ENCODE measurements around the gene EVA1C. TPM values are rescaled to one million over a fixed set of nuclear protein-coding genes. Genes with fewer than 3 reads are reported as not detected.

The EVA1C gene
- polyA plus RNA-seq, 1 donor from 2014 or later: 2.1 TPM

DNA sequence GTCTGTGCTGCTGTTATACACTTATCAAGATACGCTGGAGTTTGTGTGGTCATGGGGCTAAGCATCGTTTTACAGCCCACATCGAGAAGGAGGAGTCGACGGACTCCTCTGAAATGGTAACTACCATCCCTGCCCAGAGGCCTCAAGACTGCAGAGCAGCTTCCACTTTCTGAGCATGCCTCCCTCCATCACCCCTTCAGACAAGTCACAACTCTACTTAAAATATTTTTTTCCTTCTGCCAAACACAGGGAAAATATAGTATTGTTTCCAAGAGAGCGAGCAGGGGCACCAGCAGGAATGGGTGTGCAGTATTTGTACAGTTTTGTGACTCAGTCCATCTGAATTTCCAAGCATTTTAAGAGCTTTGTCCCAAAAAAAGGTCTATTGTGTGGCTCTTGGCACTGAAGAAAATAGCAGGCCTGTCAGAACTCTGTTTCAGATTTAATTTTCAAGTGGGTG lies 14.1 kb downstream of the EVA1C start:
- H3K79me2 ChIP-seq (replicated peaks; ENCODE audit: insufficient read depth, low read length): no peaks in the 10 kb centered on the region
- H3K27me3 ChIP-seq (ENCODE audit: insufficient read depth, low read depth, low read length): no peaks in the 10 kb centered on the region
- no peak overlapping the region for H3K27ac ChIP-seq (ENCODE audit: low read length)
- no peak overlapping the region for H3K4me2 ChIP-seq (ENCODE audit: low read length)
- no peaks in the 10 kb centered on the region for H3K36me3 ChIP-seq (ENCODE audit: insufficient read depth, low read length)
- no peaks in the 10 kb centered on the region for H3K9me2 ChIP-seq (ENCODE audit: insufficient read depth, low read length)
- H3K9ac ChIP-seq (ENCODE audit: low read length): no peak overlapping the region
- H4K20me1 ChIP-seq (ENCODE audit: insufficient read depth): no peaks in the 10 kb centered on the region
- no peak overlapping the region for H2AFZ ChIP-seq (ENCODE audit: low read depth, low read length)
- TF ChIP-seq TAF1 (IDR thresholded peaks at IDR 0.05; ENCODE audit: low read depth) (no peak), RAD21 (conservative IDR thresholded peaks at IDR 0.05) (no peak), REST (IDR thresholded peaks at IDR 0.05; ENCODE audit: borderline replicate concordance) (no peak), MXI1 (conservative IDR thresholded peaks at IDR 0.05; ENCODE audit: poor library complexity, severe bottlenecking) (no peak), EP300 (conservative IDR thresholded peaks at IDR 0.05; ENCODE audit: poor library complexity, severe bottlenecking) (no peak), SMC3 (conservative IDR thresholded peaks at IDR 0.05; ENCODE audit: poor library complexity) (no peak), POLR2AphosphoS5 (IDR thresholded peaks at IDR 0.05) (no peak), EZH2 (IDR thresholded peaks at IDR 0.05; ENCODE audit: borderline replicate concordance, insufficient read depth, low read length, poor library complexity, severe bottlenecking) (no peak)
- TF ChIP-seq, protein P1, sequence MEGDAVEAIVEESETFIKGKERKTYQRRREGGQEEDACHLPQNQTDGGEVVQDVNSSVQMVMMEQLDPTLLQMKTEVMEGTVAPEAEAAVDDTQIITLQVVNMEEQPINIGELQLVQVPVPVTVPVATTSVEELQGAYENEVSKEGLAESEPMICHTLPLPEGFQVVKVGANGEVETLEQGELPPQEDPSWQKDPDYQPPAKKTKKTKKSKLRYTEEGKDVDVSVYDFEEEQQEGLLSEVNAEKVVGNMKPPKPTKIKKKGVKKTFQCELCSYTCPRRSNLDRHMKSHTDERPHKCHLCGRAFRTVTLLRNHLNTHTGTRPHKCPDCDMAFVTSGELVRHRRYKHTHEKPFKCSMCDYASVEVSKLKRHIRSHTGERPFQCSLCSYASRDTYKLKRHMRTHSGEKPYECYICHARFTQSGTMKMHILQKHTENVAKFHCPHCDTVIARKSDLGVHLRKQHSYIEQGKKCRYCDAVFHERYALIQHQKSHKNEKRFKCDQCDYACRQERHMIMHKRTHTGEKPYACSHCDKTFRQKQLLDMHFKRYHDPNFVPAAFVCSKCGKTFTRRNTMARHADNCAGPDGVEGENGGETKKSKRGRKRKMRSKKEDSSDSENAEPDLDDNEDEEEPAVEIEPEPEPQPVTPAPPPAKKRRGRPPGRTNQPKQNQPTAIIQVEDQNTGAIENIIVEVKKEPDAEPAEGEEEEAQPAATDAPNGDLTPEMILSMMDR (IDR thresholded peaks at IDR 0.05; ENCODE audit: poor library complexity, severe bottlenecking): no peak
- peaks cover 5% of the 10 kb centered on the region for H3K9me3 ChIP-seq (ENCODE audit: low read length)
- H3F3A ChIP-seq (ENCODE audit: insufficient read depth, low read length, poor library complexity, severe bottlenecking): no peaks in the 10 kb centered on the region
- H3K4me3 ChIP-seq (ENCODE audit: low read length): no peak overlapping the region

GRCh38 chr21:32427958-32428623 lies 15.6 kb downstream of the EVA1C start:
- H3K4me2 ChIP-seq (ENCODE audit: low read length): no peak overlapping the region
- H3K9me3 ChIP-seq (ENCODE audit: low read length): no peaks in the 10 kb centered on the region
- no peaks in the 10 kb centered on the region for H3K9me2 ChIP-seq (ENCODE audit: insufficient read depth, low read length)
- H3F3A ChIP-seq (ENCODE audit: insufficient read depth, low read length, poor library complexity, severe bottlenecking): no peaks in the 10 kb centered on the region
- no peaks in the 10 kb centered on the region for H3K79me2 ChIP-seq (replicated peaks; ENCODE audit: insufficient read depth, low read length)
- H3K4me3 ChIP-seq (ENCODE audit: low read length): no peak overlapping the region
- no peak overlapping the region for H3K9ac ChIP-seq (ENCODE audit: low read length)
- H3K36me3 ChIP-seq (ENCODE audit: insufficient read depth, low read length): no peaks in the 10 kb centered on the region
- no peaks in the 10 kb centered on the region for H3K27me3 ChIP-seq (ENCODE audit: insufficient read depth, low read depth, low read length)
- H3K27ac ChIP-seq (ENCODE audit: low read length): no peak overlapping the region
- H2AFZ ChIP-seq (ENCODE audit: low read depth, low read length): no peak overlapping the region
- no peaks in the 10 kb centered on the region for H4K20me1 ChIP-seq (ENCODE audit: insufficient read depth)
- TF ChIP-seq, protein P1 (IDR thresholded peaks at IDR 0.05; ENCODE audit: poor library complexity, severe bottlenecking): no peak
- TF ChIP-seq POLR2AphosphoS5 (IDR thresholded peaks at IDR 0.05) (no peak), EP300 (conservative IDR thresholded peaks at IDR 0.05; ENCODE audit: poor library complexity, severe bottlenecking) (no peak), EZH2 (IDR thresholded peaks at IDR 0.05; ENCODE audit: borderline replicate concordance, insufficient read depth, low read length, poor library complexity, severe bottlenecking) (no peak), SMC3 (conservative IDR thresholded peaks at IDR 0.05; ENCODE audit: poor library complexity) (no peak), TAF1 (IDR thresholded peaks at IDR 0.05; ENCODE audit: low read depth) (no peak), MXI1 (conservative IDR thresholded peaks at IDR 0.05; ENCODE audit: poor library complexity, severe bottlenecking) (no peak), REST (IDR thresholded peaks at IDR 0.05; ENCODE audit: borderline replicate concordance) (no peak)
